HepG2 (cell line): ENCODE results near the gene CAPN11. TPM values are rescaled to one million over a fixed set of nuclear protein-coding genes. Genes with fewer than 3 reads are reported as not detected.
A peak's percentile ranks its signal among the peaks of the same experiment; 100 is the strongest.

Experiments used
- PHB2 ChIP-seq: fragments of 450-650 bp; IDR thresholded peaks from 2 replicates; pipeline ENCODE4 v1.6.1; 2018; ENCODE audit not compliant: partially characterized antibody
- PHF21A ChIP-seq: sonication (generic); formaldehyde crosslinking; IDR thresholded peaks from 2 replicates; pipeline ENCODE4 v1.5.0; 2020; ENCODE audit warnings: mild to moderate bottlenecking, missing genetic modification reagents
- REPIN1 ChIP-seq: sonication (generic); formaldehyde crosslinking; IDR thresholded peaks from 2 replicates; pipeline ENCODE4 v1.8.0; 2022; ENCODE audit warnings: missing genetic modification reagents, low read depth, mild to moderate bottlenecking, borderline replicate concordance
- STAT5B ChIP-seq: sonication (generic); formaldehyde crosslinking; IDR thresholded peaks from 2 replicates; pipeline ENCODE4 v1.4.0; 2020; ENCODE audit warnings: missing genetic modification reagents
- ZFP1 ChIP-seq: IDR thresholded peaks from 2 replicates; pipeline ENCODE4 v1.6.1; 2016
- ZNF232 ChIP-seq: sonication (generic); formaldehyde crosslinking; IDR thresholded peaks from 2 replicates; pipeline ENCODE4 v1.4.0; 2020; ENCODE audit warnings: missing genetic modification reagents, borderline replicate concordance
- ZNF333 ChIP-seq: sonication (generic); formaldehyde crosslinking; IDR thresholded peaks from 2 replicates; pipeline ENCODE4 v1.4.0; 2020; ENCODE audit warnings: mild to moderate bottlenecking, missing genetic modification reagents, borderline replicate concordance
- ZNF44 ChIP-seq: sonication (generic); formaldehyde crosslinking; IDR thresholded peaks from 2 replicates; pipeline ENCODE4 v1.5.1; 2020; ENCODE audit warnings: mild to moderate bottlenecking, missing genetic modification reagents
- ZNF564 ChIP-seq: sonication (generic); formaldehyde crosslinking; IDR thresholded peaks from 2 replicates; pipeline ENCODE4 v1.8.1; 2023; ENCODE audit warnings: mild to moderate bottlenecking, missing genetic modification reagents
- ZNF7 ChIP-seq: IDR thresholded peaks from 2 replicates; pipeline ENCODE4 v1.6.1; 2016; ENCODE audit warnings: missing biosample characterization, missing genetic modification reagents
- ZNF775 ChIP-seq: sonication (generic); formaldehyde crosslinking; IDR thresholded peaks from 2 replicates; pipeline ENCODE4 v1.4.0; 2020; ENCODE audit warnings: missing genetic modification reagents, mild to moderate bottlenecking, moderate library complexity, borderline replicate concordance
- ZNF781 ChIP-seq: sonication (generic); formaldehyde crosslinking; IDR thresholded peaks from 2 replicates; pipeline ENCODE4 v1.5.1; 2020; ENCODE audit warnings: borderline replicate concordance, mild to moderate bottlenecking, missing genetic modification reagents; ENCODE audit errors: not compliant biosample characterization
- polyA plus RNA-seq, 8 experiments: library from polyadenylated mRNA; depleted of rRNA in 3 of 8; stranded (reverse) in 7 of 8; unstranded in 1 of 8; fragments of >200 nt; fragmentation: Illumina TruSeq in 4 of 8; extraction: Trizol in 4 of 8; gene quantifications; 2 replicates each; pipeline versions ENCODE4 v1.2.1 to v1.2.3, GENCODE V29; 2011 to 2016; ENCODE audit warnings: low read depth in 4 of 8, missing spikeins in 1 of 8, mixed read lengths in 1 of 8; ENCODE audit not compliant: insufficient read depth in 1 of 8
- total RNA-seq, 5 experiments: library from RNA; depleted of rRNA; stranded (reverse); fragments of >200 nt; fragmentation: Illumina TruSeq; extraction: Trizol; gene quantifications; 2 replicates each; pipeline ENCODE4 v1.2.3, GENCODE V29; 2016; ENCODE audit warnings: low read depth in 1 of 5
- TF ChIP-seq, protein P1 (sequence below): IDR thresholded peaks from 2 replicates; pipeline ENCODE4 v1.6.1; 2012; ENCODE audit warnings: low read length, improper control_type of control experiment
- TF ChIP-seq, protein P2 (sequence below): sonication (generic); formaldehyde crosslinking; IDR thresholded peaks from 2 replicates; pipeline ENCODE4 v1.4.0; 2020; ENCODE audit warnings: mild to moderate bottlenecking, missing genetic modification reagents
- TF ChIP-seq, protein P3 (sequence below): IDR thresholded peaks from 2 replicates; pipeline ENCODE4 v1.6.1; 2016; ENCODE audit warnings: low read depth, missing genetic modification reagents, missing compliant biosample characterization

CAPN11 gene
- total and polyA plus RNA-seq, 2 of the 13 experiments (the other 11 are each of a cell fraction or from before 2014, with no cell fraction given), result 0.07 to 0.11 TPM

DNA sequence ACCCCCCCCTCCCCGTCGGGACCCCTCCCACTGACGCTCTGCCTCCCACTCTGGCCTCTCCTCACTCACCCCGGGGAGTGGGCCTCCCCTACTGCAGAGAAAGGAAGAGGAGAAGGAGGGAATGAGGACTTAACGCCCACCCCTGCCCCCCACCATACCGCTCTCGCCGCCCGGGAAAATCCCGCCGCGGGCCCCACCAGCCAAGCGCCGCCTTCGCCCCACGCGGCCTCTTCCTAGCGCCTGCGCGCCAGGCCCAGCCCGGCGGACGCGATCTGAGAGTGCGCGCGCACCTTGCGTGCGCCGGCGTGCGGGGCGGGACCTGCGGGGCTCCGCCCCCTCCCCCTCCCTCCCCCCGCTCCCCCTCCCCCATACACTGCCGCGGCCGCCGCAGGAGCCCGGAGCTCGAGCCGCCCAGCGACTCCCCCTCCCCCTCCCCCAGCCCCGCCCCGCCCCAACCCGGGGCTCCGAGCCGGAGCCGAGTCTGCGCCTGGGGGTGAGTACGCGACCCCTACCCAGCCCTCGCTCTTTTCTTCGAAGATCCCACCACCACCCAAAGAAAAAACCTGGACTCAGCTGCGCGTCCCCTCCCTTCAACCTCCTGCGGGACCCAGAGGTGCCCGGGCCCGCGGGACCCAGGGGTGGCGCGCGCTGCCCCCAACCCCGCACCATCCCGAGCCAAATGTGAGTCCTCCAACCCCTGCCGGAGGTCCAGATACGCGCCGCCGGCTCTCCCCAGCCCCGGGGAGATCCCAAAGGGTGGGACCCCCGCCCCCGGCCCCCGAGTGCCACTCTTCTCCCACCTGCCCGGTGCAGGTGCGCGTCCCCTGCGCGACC lies 31.2 kb upstream of the CAPN11 start, which contains the start of the genes MRPL14 and TMEM63B (continued):
- TF ChIP-seq STAT5B (no peak), ZNF775 (CRISPR knock-in tag) (no peak), ZNF232 (CRISPR knock-in tag) (peak; percentile 13; the same call in 1 of the 2 replicates), ZNF781 (CRISPR knock-in tag) (no peak), ZNF7 (CRISPR knock-in tag) (no peak), PHF21A (CRISPR knock-in tag) (no peak), ZNF333 (CRISPR knock-in tag) (no peak), REPIN1 (CRISPR knock-in tag) (no peak), ZNF564 (CRISPR knock-in tag) (no peak), PHB2 (no peak), ZNF44 (no peak), ZFP1 (CRISPR knock-in tag) (no peak)
- TF ChIP-seq, protein P1, sequence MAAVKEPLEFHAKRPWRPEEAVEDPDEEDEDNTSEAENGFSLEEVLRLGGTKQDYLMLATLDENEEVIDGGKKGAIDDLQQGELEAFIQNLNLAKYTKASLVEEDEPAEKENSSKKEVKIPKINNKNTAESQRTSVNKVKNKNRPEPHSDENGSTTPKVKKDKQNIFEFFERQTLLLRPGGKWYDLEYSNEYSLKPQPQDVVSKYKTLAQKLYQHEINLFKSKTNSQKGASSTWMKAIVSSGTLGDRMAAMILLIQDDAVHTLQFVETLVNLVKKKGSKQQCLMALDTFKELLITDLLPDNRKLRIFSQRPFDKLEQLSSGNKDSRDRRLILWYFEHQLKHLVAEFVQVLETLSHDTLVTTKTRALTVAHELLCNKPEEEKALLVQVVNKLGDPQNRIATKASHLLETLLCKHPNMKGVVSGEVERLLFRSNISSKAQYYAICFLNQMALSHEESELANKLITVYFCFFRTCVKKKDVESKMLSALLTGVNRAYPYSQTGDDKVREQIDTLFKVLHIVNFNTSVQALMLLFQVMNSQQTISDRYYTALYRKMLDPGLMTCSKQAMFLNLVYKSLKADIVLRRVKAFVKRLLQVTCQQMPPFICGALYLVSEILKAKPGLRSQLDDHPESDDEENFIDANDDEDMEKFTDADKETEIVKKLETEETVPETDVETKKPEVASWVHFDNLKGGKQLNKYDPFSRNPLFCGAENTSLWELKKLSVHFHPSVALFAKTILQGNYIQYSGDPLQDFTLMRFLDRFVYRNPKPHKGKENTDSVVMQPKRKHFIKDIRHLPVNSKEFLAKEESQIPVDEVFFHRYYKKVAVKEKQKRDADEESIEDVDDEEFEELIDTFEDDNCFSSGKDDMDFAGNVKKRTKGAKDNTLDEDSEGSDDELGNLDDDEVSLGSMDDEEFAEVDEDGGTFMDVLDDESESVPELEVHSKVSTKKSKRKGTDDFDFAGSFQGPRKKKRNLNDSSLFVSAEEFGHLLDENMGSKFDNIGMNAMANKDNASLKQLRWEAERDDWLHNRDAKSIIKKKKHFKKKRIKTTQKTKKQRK, result no peak
- TF ChIP-seq, protein P2, sequence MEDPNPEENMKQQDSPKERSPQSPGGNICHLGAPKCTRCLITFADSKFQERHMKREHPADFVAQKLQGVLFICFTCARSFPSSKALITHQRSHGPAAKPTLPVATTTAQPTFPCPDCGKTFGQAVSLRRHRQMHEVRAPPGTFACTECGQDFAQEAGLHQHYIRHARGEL, result no peak
- TF ChIP-seq, protein P3, sequence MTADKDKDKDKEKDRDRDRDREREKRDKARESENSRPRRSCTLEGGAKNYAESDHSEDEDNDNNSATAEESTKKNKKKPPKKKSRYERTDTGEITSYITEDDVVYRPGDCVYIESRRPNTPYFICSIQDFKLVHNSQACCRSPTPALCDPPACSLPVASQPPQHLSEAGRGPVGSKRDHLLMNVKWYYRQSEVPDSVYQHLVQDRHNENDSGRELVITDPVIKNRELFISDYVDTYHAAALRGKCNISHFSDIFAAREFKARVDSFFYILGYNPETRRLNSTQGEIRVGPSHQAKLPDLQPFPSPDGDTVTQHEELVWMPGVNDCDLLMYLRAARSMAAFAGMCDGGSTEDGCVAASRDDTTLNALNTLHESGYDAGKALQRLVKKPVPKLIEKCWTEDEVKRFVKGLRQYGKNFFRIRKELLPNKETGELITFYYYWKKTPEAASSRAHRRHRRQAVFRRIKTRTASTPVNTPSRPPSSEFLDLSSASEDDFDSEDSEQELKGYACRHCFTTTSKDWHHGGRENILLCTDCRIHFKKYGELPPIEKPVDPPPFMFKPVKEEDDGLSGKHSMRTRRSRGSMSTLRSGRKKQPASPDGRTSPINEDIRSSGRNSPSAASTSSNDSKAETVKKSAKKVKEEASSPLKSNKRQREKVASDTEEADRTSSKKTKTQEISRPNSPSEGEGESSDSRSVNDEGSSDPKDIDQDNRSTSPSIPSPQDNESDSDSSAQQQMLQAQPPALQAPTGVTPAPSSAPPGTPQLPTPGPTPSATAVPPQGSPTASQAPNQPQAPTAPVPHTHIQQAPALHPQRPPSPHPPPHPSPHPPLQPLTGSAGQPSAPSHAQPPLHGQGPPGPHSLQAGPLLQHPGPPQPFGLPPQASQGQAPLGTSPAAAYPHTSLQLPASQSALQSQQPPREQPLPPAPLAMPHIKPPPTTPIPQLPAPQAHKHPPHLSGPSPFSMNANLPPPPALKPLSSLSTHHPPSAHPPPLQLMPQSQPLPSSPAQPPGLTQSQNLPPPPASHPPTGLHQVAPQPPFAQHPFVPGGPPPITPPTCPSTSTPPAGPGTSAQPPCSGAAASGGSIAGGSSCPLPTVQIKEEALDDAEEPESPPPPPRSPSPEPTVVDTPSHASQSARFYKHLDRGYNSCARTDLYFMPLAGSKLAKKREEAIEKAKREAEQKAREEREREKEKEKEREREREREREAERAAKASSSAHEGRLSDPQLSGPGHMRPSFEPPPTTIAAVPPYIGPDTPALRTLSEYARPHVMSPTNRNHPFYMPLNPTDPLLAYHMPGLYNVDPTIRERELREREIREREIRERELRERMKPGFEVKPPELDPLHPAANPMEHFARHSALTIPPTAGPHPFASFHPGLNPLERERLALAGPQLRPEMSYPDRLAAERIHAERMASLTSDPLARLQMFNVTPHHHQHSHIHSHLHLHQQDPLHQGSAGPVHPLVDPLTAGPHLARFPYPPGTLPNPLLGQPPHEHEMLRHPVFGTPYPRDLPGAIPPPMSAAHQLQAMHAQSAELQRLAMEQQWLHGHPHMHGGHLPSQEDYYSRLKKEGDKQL (CRISPR knock-in tag), result no peak
